Left lobe of liver (tissue), 1 donor: ENCODE data around the gene HMGB3. TPM values are rescaled to one million over a fixed set of nuclear protein-coding genes. Genes with fewer than 3 reads are reported as not detected.

Experiments used
- total RNA-seq: library from RNA; stranded (reverse); gene quantifications from one replicate; pipeline ENCODE4 v1.2.1, GENCODE V29; 2021
- donor health status: DM: no; HTN: yes; CAD: no.

The HMGB3 gene
- total RNA-seq, 1 donor from 2014 or later, result 33.0 TPM

Other genes with a start within 250 kb of the HMGB3 start
- 36.7 TPM for gene CD99L2, start 84.7 kb upstream of the HMGB3 start, total RNA-seq
- gene GPR50, start 193.2 kb downstream of the HMGB3 start, total RNA-seq, result not detected